HepG2 (cell line): ENCODE data around the gene VSX1. TPM values are rescaled to one million over a fixed set of nuclear protein-coding genes. Genes with fewer than 3 reads are reported as not detected.

Experiments
- ATF7 ChIP-seq, 2 experiments: fragments of 450-650 bp in 1 of 2; sonication (generic) in 1 of 2; formaldehyde crosslinking in 1 of 2; IDR thresholded peaks; 2 replicates each; pipeline versions ENCODE4 v1.4.0 to v1.6.1; 2016 to 2020; ENCODE audit warnings: antibody characterized with exemption in 1 of 2, mild to moderate bottlenecking in 1 of 2, missing genetic modification reagents in 1 of 2
- CERS6 ChIP-seq: sonication (generic); formaldehyde crosslinking; IDR thresholded peaks from 2 replicates; pipeline ENCODE4 v1.5.0; 2020; ENCODE audit warnings: missing genetic modification reagents
- EED ChIP-seq: sonication (generic); formaldehyde crosslinking; IDR thresholded peaks from 2 replicates; pipeline ENCODE4 v1.5.0; 2020; ENCODE audit warnings: mild to moderate bottlenecking, missing genetic modification reagents
- ELF3 ChIP-seq: IDR thresholded peaks from 2 replicates; pipeline ENCODE4 v1.6.1; 2016; ENCODE audit warnings: missing genetic modification reagents, missing compliant biosample characterization
- ESRRA ChIP-seq: sonication (generic); formaldehyde crosslinking; IDR thresholded peaks from 2 replicates; pipeline ENCODE4 v1.5.1; 2020; ENCODE audit warnings: mild to moderate bottlenecking, low read depth, missing genetic modification reagents
- GPN1 ChIP-seq: sonication (generic); formaldehyde crosslinking; IDR thresholded peaks from 2 replicates; pipeline ENCODE4 v1.5.1; 2020; ENCODE audit warnings: missing genetic modification reagents, borderline replicate concordance
- JARID2 ChIP-seq: sonication (generic); formaldehyde crosslinking; IDR thresholded peaks from 2 replicates; pipeline ENCODE4 v1.8.1; 2023; ENCODE audit warnings: missing genetic modification reagents, inconsistent platforms; ENCODE audit not compliant: insufficient replicate concordance
- NR2F1 ChIP-seq, 2 experiments: fragments of 450-650 bp in 1 of 2; formaldehyde crosslinking in 1 of 2; IDR thresholded peaks; 2 replicates each; pipeline versions ENCODE4 v1.5.0 to v1.6.1; 2016 to 2020; ENCODE audit warnings: mild to moderate bottlenecking in 1 of 2, missing compliant biosample characterization in 1 of 2, missing genetic modification reagents in 1 of 2, moderate library complexity in 1 of 2
- PCBP2 ChIP-seq: fragments of 200-400 bp; formaldehyde crosslinking; optimal IDR thresholded peaks from 2 replicates; pipeline ENCODE3; 2018; ENCODE audit warnings: low read length, low read depth; ENCODE audit not compliant: poor library complexity, severe bottlenecking
- RORA ChIP-seq: sonication (generic); formaldehyde crosslinking; IDR thresholded peaks from 2 replicates; pipeline ENCODE4 v1.5.0; 2020; ENCODE audit warnings: mild to moderate bottlenecking, missing genetic modification reagents, moderate library complexity
- SAFB2 ChIP-seq: sonication (generic); formaldehyde crosslinking; IDR thresholded peaks from 2 replicates; pipeline ENCODE4 v1.5.1; 2020; ENCODE audit warnings: missing genetic modification reagents, low read depth, mild to moderate bottlenecking, borderline replicate concordance
- TCF7 ChIP-seq: sonication (generic); IDR thresholded peaks from 2 replicates; pipeline ENCODE4 v1.6.1; 2016; ENCODE audit warnings: antibody characterized with exemption, low read depth
- TFDP2 ChIP-seq: sonication (generic); formaldehyde crosslinking; IDR thresholded peaks from 2 replicates; pipeline ENCODE4 v1.4.0; 2020; ENCODE audit warnings: missing genetic modification reagents
- ZGPAT ChIP-seq: IDR thresholded peaks from 2 replicates; pipeline ENCODE4 v1.6.1; 2016; ENCODE audit warnings: mild to moderate bottlenecking
- ZNF580 ChIP-seq: IDR thresholded peaks from 2 replicates; pipeline ENCODE4 v1.6.1; 2016; ENCODE audit warnings: low read depth, borderline replicate concordance
- ZNF720 ChIP-seq: sonication (generic); formaldehyde crosslinking; IDR thresholded peaks from 2 replicates; pipeline ENCODE4 v1.4.0; 2020; ENCODE audit warnings: missing genetic modification reagents
- ZNF737 ChIP-seq: sonication (generic); formaldehyde crosslinking; IDR thresholded peaks from 2 replicates; pipeline ENCODE4 v1.5.0; 2020; ENCODE audit warnings: missing genetic modification reagents, mild to moderate bottlenecking, borderline replicate concordance
- polyA plus RNA-seq, 8 experiments: library from polyadenylated mRNA; depleted of rRNA in 3 of 8; stranded (reverse) in 7 of 8; unstranded in 1 of 8; fragments of >200 nt; fragmentation: Illumina TruSeq in 4 of 8; extraction: Trizol in 4 of 8; gene quantifications; 2 replicates each; pipeline versions ENCODE4 v1.2.1 to v1.2.3, GENCODE V29; 2011 to 2016; ENCODE audit warnings: low read depth in 4 of 8, missing spikeins in 1 of 8, mixed read lengths in 1 of 8; ENCODE audit not compliant: insufficient read depth in 1 of 8
- total RNA-seq, 5 experiments: library from RNA; depleted of rRNA; stranded (reverse); fragments of >200 nt; fragmentation: Illumina TruSeq; extraction: Trizol; gene quantifications; 2 replicates each; pipeline ENCODE4 v1.2.3, GENCODE V29; 2016; ENCODE audit warnings: low read depth in 1 of 5
- TF ChIP-seq, protein P1 (sequence below), 2 experiments: sonication (generic) in 1 of 2; formaldehyde crosslinking in 1 of 2; IDR thresholded peaks; 2 replicates each; pipeline versions ENCODE4 v1.4.0 to v1.6.1; 2018 to 2020; ENCODE audit warnings: missing genetic modification reagents in 2 of 2, borderline replicate concordance in 1 of 2, low read depth in 1 of 2, mild to moderate bottlenecking in 1 of 2, missing biosample characterization in 1 of 2
- TF ChIP-seq, protein P2 (sequence below): sonication (generic); formaldehyde crosslinking; IDR thresholded peaks from 2 replicates; pipeline ENCODE4 v1.4.0; 2020; ENCODE audit warnings: mild to moderate bottlenecking, missing genetic modification reagents
- TF ChIP-seq, protein P3 (sequence below), 2 experiments: fragments of 450-650 bp in 1 of 2; sonication (generic) in 1 of 2; formaldehyde crosslinking; IDR thresholded peaks; 2 replicates each; pipeline versions ENCODE4 v1.5.0 to v1.8.0; 2020 to 2022; ENCODE audit warnings: mild to moderate bottlenecking in 1 of 2, missing genetic modification reagents in 1 of 2

VSX1 gene
- total and polyA plus RNA-seq, 2 of the 13 experiments (the other 11 are each of a cell fraction or from before 2014, with no cell fraction given): 0.04 TPM; not detected in 1

DNA sequence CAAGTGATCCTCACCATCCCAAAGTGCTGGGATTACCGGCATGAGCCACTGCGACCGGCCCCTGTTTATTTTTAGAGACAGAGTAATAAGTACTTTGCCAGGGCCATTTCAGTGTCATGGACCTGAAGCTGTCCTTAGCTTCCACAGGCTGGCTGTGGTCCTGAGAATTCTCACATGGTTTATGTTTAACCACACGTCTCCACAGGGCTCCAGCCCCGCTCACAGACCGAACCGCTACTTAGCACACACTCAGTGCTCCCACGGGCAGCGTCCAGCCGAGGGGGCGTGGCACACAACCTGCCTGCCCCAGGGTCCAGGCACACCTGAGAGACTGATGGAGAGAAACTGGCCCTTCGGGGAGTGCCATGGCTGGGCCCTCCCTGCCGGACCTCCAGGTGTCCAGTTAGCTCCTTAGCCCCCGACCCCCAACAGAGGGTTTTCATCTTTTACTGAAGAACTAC, 35.7 kb downstream of the VSX1 start (continued):
- TF ChIP-seq, protein P1, sequence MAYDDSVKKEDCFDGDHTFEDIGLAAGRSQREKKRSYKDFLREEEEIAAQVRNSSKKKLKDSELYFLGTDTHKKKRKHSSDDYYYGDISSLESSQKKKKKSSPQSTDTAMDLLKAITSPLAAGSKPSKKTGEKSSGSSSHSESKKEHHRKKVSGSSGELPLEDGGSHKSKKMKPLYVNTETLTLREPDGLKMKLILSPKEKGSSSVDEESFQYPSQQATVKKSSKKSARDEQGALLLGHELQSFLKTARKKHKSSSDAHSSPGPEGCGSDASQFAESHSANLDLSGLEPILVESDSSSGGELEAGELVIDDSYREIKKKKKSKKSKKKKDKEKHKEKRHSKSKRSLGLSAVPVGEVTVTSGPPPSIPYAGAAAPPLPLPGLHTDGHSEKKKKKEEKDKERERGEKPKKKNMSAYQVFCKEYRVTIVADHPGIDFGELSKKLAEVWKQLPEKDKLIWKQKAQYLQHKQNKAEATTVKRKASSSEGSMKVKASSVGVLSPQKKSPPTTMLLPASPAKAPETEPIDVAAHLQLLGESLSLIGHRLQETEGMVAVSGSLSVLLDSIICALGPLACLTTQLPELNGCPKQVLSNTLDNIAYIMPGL (CRISPR knock-in tag; IDR thresholded peaks at IDR 0.05; ENCODE audit: borderline replicate concordance in 1 of 2, low read depth in 1 of 2): no peak
- TF ChIP-seq, protein P2, sequence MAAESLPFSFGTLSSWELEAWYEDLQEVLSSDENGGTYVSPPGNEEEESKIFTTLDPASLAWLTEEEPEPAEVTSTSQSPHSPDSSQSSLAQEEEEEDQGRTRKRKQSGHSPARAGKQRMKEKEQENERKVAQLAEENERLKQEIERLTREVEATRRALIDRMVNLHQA (CRISPR knock-in tag): no peak
- TF ChIP-seq ELF3 (no peak), TFDP2 (no peak), ZGPAT (CRISPR knock-in tag) (peak; percentile 42; the same call in 1 of the 2 replicates), ATF7 (IDR thresholded peaks at IDR 0.05) (no peak), ATF7 (CRISPR knock-in tag; IDR thresholded peaks at IDR 0.05) (no peak), SAFB2 (CRISPR knock-in tag) (no peak), ZNF580 (CRISPR knock-in tag) (no peak), ESRRA (CRISPR knock-in tag) (no peak), TCF7 (no peak), EED (CRISPR knock-in tag) (no peak), JARID2 (CRISPR knock-in tag) (no peak), NR2F1 (CRISPR knock-in tag; IDR thresholded peaks at IDR 0.05) (no peak), ZNF720 (CRISPR knock-in tag) (no peak), CERS6 (CRISPR knock-in tag) (no peak), ZNF737 (CRISPR knock-in tag) (no peak), GPN1 (CRISPR knock-in tag) (no peak), RORA (no peak), PCBP2 (no peak)
- TF ChIP-seq, protein P3, sequence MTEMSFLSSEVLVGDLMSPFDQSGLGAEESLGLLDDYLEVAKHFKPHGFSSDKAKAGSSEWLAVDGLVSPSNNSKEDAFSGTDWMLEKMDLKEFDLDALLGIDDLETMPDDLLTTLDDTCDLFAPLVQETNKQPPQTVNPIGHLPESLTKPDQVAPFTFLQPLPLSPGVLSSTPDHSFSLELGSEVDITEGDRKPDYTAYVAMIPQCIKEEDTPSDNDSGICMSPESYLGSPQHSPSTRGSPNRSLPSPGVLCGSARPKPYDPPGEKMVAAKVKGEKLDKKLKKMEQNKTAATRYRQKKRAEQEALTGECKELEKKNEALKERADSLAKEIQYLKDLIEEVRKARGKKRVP (CRISPR knock-in tag; IDR thresholded peaks at IDR 0.05): no peak
